HepG2 (cell line): ENCODE results near the gene RTN4. TPM values are rescaled to one million over a fixed set of nuclear protein-coding genes. Genes with fewer than 3 reads are reported as not detected.

Experiments used
- CENPX ChIP-seq: sonication (generic); formaldehyde crosslinking; IDR thresholded peaks from 2 replicates; pipeline ENCODE4 v1.9.0; 2021; ENCODE audit warnings: mild to moderate bottlenecking, missing genetic modification reagents, moderate library complexity
- HNRNPLL ChIP-seq: fragments of 200-400 bp; formaldehyde crosslinking; IDR thresholded peaks from 2 replicates; pipeline ENCODE4 v1.6.1; 2017; ENCODE audit warnings: mild to moderate bottlenecking, low read depth, low read length; ENCODE audit not compliant: poor library complexity, severe bottlenecking
- MYNN ChIP-seq: sonication (generic); formaldehyde crosslinking; IDR thresholded peaks from 2 replicates; pipeline ENCODE4 v1.4.0; 2020; ENCODE audit warnings: mild to moderate bottlenecking, low read depth, missing genetic modification reagents
- PREB ChIP-seq: sonication (generic); formaldehyde crosslinking; IDR thresholded peaks from 2 replicates; pipeline ENCODE4 v1.4.0; 2020; ENCODE audit warnings: missing genetic modification reagents
- ZBTB33 ChIP-seq: sonication (generic); formaldehyde crosslinking; IDR thresholded peaks from 2 replicates; pipeline ENCODE4 v1.4.0; 2020; ENCODE audit warnings: missing genetic modification reagents
- ZFYVE20 ChIP-seq: sonication (generic); formaldehyde crosslinking; IDR thresholded peaks from 2 replicates; pipeline ENCODE4 v1.8.0; 2023; ENCODE audit warnings: low read depth, mild to moderate bottlenecking, moderate library complexity, missing genetic modification reagents, borderline replicate concordance
- ZNF142 ChIP-seq: sonication (generic); formaldehyde crosslinking; IDR thresholded peaks from 2 replicates; pipeline ENCODE4 v1.4.0; 2020; ENCODE audit warnings: missing genetic modification reagents
- ZNF318 ChIP-seq: sonication (generic); formaldehyde crosslinking; IDR thresholded peaks from 2 replicates; pipeline ENCODE4 v1.4.0; 2020; ENCODE audit warnings: mild to moderate bottlenecking, missing genetic modification reagents
- ZNF441 ChIP-seq: sonication (generic); formaldehyde crosslinking; IDR thresholded peaks from 2 replicates; pipeline ENCODE4 v1.7.0; 2021; ENCODE audit warnings: missing genetic modification reagents, borderline replicate concordance
- ZNF484 ChIP-seq: sonication (generic); formaldehyde crosslinking; IDR thresholded peaks from 2 replicates; pipeline ENCODE4 v1.5.1; 2020; ENCODE audit warnings: mild to moderate bottlenecking, low read depth, missing genetic modification reagents, borderline replicate concordance
- polyA plus RNA-seq, 8 experiments: library from polyadenylated mRNA; depleted of rRNA in 3 of 8; stranded (reverse) in 7 of 8; unstranded in 1 of 8; fragments of >200 nt; fragmentation: Illumina TruSeq in 4 of 8; extraction: Trizol in 4 of 8; gene quantifications; 2 replicates each; pipeline versions ENCODE4 v1.2.1 to v1.2.3, GENCODE V29; 2011 to 2016; ENCODE audit warnings: low read depth in 4 of 8, missing spikeins in 1 of 8, mixed read lengths in 1 of 8; ENCODE audit not compliant: insufficient read depth in 1 of 8
- total RNA-seq, 5 experiments: library from RNA; depleted of rRNA; stranded (reverse); fragments of >200 nt; fragmentation: Illumina TruSeq; extraction: Trizol; gene quantifications; 2 replicates each; pipeline ENCODE4 v1.2.3, GENCODE V29; 2016; ENCODE audit warnings: low read depth in 1 of 5

Gene RTN4
- total and polyA plus RNA-seq, 2 of the 13 experiments (the other 11 are each of a cell fraction or from before 2014, with no cell fraction given) = 98.4 to 133 TPM

GRCh38 chr2:55048508-55049042 lies 1.7 kb downstream of the RTN4 start (continued):
- peak; percentile 53; the same call in 1 of the 2 replicates for TF ChIP-seq ZNF142 (CRISPR knock-in tag)
- TF ChIP-seq MYNN (CRISPR knock-in tag) = no peak
- TF ChIP-seq HNRNPLL = no peak
- no peak for TF ChIP-seq ZFYVE20
- no peak for TF ChIP-seq ZNF484
- TF ChIP-seq PREB (CRISPR knock-in tag) = no peak
- TF ChIP-seq ZNF441 (CRISPR knock-in tag) = no peak
- no peak for TF ChIP-seq CENPX (CRISPR knock-in tag)
- no peak for TF ChIP-seq ZNF318 (CRISPR knock-in tag)
- no peak for TF ChIP-seq ZBTB33 (CRISPR knock-in tag)
